ENCODE results near the gene ZNF580.

- TF ChIP-seq CTCF (IDR thresholded peaks at IDR 0.05) = no peak
- TF ChIP-seq ZFX (IDR thresholded peaks at IDR 0.05; ENCODE audit: borderline replicate concordance) = no peak
These were observed 34.0 kb upstream of the ZNF580 start for GRCh38 chr19:55606817-55607216.
